Measurements from ENCODE around the gene FSTL4. TPM values are rescaled to one million over a fixed set of nuclear protein-coding genes. Genes with fewer than 3 reads are reported as not detected.

FSTL4 gene
- polyA plus RNA-seq, 3 donors, result not detected

DNA sequence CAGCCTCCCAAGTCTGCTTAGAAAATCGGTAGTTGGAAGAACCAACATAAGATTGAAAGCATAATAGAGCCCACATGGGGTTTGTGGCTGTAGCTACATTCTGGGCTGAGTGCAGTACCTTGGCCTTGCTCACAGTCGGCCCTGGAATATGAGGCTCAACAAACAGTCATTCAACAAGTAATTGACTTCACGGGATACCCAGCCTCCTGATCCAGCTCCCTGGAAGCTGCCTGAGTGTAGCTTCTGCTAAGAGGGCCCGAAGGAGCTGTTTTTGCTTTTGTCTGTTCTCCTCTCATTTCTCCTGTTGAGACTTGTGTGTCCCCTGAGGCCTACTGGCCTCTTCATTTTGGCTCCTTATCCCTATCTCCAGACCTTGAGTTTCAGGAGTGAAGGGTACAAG lies 389.8 kb downstream of the FSTL4 start:
- Histone ChIP-seq H4K20me1 (ENCODE audit: insufficient read depth, low read length) (no peaks in the 10 kb centered on the region), H3K27ac (ENCODE audit: low read depth in 1 of 2, low read length in 2 of 2) (no peak overlapping the region), H3K79me2 (ENCODE audit: insufficient read depth, low read length) (no peaks in the 10 kb centered on the region), H3K9me3 (replicated peaks in 1 of 2; ENCODE audit: control insufficient read depth in 1 of 2, insufficient read depth in 1 of 2, low read length in 2 of 2) (no peaks in the 10 kb centered on the region), H2AFZ (ENCODE audit: insufficient read depth, low read depth, low read length, poor library complexity, severe bottlenecking) (no peak overlapping the region), H3K4me2 (replicated peaks; ENCODE audit: extremely low read depth, low read length, poor library complexity, severe bottlenecking) (no peak overlapping the region), H3K9ac (ENCODE audit: insufficient read depth, low read length, poor library complexity, severe bottlenecking) (no peak overlapping the region), H3K4me1 (ENCODE audit: control insufficient read depth in 1 of 2, insufficient read depth in 2 of 2, low read length in 2 of 2) (no peaks in the 10 kb centered on the region), H3K27me3 (ENCODE audit: control insufficient read depth in 2 of 2, insufficient read depth in 2 of 2, low read length in 2 of 2) (no peaks in the 10 kb centered on the region), H3K36me3 (replicated peaks in 1 of 2; ENCODE audit: control insufficient read depth in 1 of 2, insufficient read depth in 2 of 2, low read length in 2 of 2) (no peaks in the 10 kb centered on the region), H3K4me3 (replicated peaks in 1 of 3; ENCODE audit: low read depth in 2 of 3, low read length in 3 of 3) (no peak overlapping the region)
- TF ChIP-seq, protein P1, sequence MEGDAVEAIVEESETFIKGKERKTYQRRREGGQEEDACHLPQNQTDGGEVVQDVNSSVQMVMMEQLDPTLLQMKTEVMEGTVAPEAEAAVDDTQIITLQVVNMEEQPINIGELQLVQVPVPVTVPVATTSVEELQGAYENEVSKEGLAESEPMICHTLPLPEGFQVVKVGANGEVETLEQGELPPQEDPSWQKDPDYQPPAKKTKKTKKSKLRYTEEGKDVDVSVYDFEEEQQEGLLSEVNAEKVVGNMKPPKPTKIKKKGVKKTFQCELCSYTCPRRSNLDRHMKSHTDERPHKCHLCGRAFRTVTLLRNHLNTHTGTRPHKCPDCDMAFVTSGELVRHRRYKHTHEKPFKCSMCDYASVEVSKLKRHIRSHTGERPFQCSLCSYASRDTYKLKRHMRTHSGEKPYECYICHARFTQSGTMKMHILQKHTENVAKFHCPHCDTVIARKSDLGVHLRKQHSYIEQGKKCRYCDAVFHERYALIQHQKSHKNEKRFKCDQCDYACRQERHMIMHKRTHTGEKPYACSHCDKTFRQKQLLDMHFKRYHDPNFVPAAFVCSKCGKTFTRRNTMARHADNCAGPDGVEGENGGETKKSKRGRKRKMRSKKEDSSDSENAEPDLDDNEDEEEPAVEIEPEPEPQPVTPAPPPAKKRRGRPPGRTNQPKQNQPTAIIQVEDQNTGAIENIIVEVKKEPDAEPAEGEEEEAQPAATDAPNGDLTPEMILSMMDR (IDR thresholded peaks at IDR 0.05), result no peak
- no peaks in the 10 kb centered on the region for H3K36me3 Mint-ChIP-seq
- H3K4me1 Mint-ChIP-seq, result no peaks in the 10 kb centered on the region
- 95% methylated on average over 3 of the region's 4 CpGs for WGBS (ENCODE audit: insufficient coverage)
- H3K27me3 Mint-ChIP-seq (ENCODE audit: low read depth in 3 of 3), result peaks cover 1 to 2% (median 2%) of the 10 kb centered on the region in 3 donors
- intact Hi-C loops (cut with micrococcal nuclease), result no loop called here
- H3K9me3 Mint-ChIP-seq, result no peaks in the 10 kb centered on the region
- H3K4me3 Mint-ChIP-seq, result no peak overlapping the region
- DNase-seq, result no peak
- no peak overlapping the region for H3K27ac Mint-ChIP-seq

DNA sequence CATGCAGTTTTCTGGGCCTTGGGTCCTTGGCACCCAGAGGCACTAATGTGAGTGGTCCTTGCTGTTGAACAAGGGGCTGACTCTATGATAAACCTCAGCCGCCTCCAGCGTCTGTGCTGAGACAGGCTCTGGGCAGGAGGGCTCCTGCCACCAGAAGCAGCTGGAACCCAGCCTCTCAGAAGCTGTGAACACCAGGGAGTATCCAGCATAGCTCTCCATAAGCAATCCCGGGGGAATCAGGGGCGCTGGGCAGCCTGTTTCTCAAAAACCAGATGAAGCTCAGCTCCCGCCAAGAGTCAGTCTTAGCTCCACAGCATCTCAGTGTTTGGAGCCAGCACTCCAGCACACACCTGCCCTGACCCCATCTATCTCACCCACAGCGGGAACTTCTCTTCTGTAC lies 390.3 kb downstream of the FSTL4 start:
- Histone ChIP-seq H3K27me3 (ENCODE audit: control insufficient read depth in 2 of 2, insufficient read depth in 2 of 2, low read length in 2 of 2) (no peaks in the 10 kb centered on the region), H3K79me2 (ENCODE audit: insufficient read depth, low read length) (no peaks in the 10 kb centered on the region), H3K4me3 (replicated peaks in 1 of 3; ENCODE audit: low read depth in 2 of 3, low read length in 3 of 3) (no peak overlapping the region), H3K27ac (ENCODE audit: low read depth in 1 of 2, low read length in 2 of 2) (no peak overlapping the region), H3K9me3 (replicated peaks in 1 of 2; ENCODE audit: control insufficient read depth in 1 of 2, insufficient read depth in 1 of 2, low read length in 2 of 2) (no peaks in the 10 kb centered on the region), H3K36me3 (replicated peaks in 1 of 2; ENCODE audit: control insufficient read depth in 1 of 2, insufficient read depth in 2 of 2, low read length in 2 of 2) (no peaks in the 10 kb centered on the region), H3K4me2 (replicated peaks; ENCODE audit: extremely low read depth, low read length, poor library complexity, severe bottlenecking) (no peak overlapping the region), H3K4me1 (ENCODE audit: control insufficient read depth in 1 of 2, insufficient read depth in 2 of 2, low read length in 2 of 2) (no peaks in the 10 kb centered on the region), H3K9ac (ENCODE audit: insufficient read depth, low read length, poor library complexity, severe bottlenecking) (no peak overlapping the region), H4K20me1 (ENCODE audit: insufficient read depth, low read length) (no peaks in the 10 kb centered on the region), H2AFZ (ENCODE audit: insufficient read depth, low read depth, low read length, poor library complexity, severe bottlenecking) (no peak overlapping the region)
- no peaks in the 10 kb centered on the region for H3K36me3 Mint-ChIP-seq
- 91% methylated on average over 6 of the region's 6 CpGs for WGBS (ENCODE audit: insufficient coverage)
- no peaks in the 10 kb centered on the region for H3K4me1 Mint-ChIP-seq
- intact Hi-C loops (cut with micrococcal nuclease), result no loop called here
- no peak for DNase-seq
- TF ChIP-seq, protein P1 (IDR thresholded peaks at IDR 0.05), result no peak
- H3K4me3 Mint-ChIP-seq, result no peak overlapping the region
- peaks cover 1 to 2% (median 2%) of the 10 kb centered on the region in 3 donors for H3K27me3 Mint-ChIP-seq (ENCODE audit: low read depth in 3 of 3)
- no peak overlapping the region for H3K27ac Mint-ChIP-seq
- no peaks in the 10 kb centered on the region for H3K9me3 Mint-ChIP-seq

Data from CD14-positive monocyte (primary cell).